KG1 (cell line): ENCODE results near the gene CFD.
"Not testable (repeated sequence)": the region's sequence is repeated elsewhere in the genome, so short reads cannot be mapped to it uniquely, and the experiment has no call there.

Source experiments
- DNase-seq: peaks from one replicate; lab custom pipeline; 2025; lab: John Stamatoyannopoulos, UW

The CFD gene

DNA sequence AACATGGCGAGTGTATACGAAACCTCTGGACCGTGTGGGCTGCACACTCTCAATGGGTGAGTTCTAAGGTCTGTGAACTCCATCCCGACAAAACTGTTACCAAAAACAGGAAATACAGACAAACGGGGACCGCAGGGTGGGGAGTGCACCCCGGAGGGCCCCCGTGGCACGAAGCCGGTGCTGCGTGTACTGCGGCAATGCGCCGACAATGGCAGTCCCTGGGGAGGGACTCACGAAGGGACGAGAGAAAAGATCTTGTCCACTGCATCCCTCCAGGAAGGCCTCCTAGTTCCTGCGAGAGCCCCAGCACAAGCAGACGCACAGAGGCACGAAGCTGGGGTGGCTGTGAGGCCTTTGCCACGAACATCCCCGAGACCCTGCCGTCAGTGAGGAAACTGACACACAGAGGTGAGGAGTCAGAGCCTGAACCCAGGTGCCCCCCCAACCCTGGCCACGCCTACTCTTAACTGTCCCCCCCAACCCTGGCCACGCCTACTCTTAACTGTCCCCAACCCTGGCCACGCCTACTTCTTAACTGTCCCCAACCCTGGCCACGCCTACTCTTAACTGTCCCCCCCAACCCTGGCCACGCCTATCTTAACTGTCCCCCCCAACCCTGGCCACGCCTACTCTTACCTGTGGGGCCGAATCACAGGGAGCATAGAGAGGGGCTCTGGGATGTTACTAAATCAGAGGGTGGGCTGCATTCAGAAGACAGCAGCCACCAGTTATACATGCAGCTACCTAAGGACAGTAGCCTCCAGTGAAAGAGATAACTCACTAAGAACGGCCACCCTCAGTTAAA lies 29.3 kb downstream of the CFD start:
- no peak for DNase-seq

DNA sequence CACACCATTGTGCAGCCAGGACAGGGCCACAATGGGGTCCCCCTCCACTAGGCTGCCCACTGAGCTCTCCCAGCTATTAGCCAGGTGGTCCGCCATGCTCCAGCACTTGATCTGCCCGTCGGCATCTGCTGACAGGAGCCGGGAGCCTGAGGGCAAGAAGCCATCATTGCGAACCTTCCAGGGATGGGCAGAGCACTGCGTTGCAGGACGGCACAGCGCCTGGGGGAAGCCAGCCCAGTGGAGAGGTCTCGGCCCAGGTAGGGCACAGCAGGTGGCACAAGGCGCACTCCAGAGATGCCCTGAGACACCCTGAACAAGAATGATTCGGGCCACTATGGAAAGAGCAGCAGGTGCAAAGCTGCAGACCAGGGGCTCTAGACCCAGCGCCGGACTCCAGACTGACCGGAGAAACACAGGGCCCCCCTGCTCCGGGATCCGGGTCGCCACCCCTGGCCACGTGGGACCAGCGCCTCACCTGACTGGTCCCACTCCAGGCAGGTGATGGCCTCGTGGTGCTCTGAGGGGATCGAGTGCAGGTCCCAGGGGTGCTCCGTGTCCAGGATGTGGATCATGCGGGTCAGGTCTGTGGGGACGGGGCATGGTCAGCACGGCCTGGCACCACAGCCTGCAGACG lies 30.3 kb downstream of the CFD start:
- no peak for DNase-seq

DNA sequence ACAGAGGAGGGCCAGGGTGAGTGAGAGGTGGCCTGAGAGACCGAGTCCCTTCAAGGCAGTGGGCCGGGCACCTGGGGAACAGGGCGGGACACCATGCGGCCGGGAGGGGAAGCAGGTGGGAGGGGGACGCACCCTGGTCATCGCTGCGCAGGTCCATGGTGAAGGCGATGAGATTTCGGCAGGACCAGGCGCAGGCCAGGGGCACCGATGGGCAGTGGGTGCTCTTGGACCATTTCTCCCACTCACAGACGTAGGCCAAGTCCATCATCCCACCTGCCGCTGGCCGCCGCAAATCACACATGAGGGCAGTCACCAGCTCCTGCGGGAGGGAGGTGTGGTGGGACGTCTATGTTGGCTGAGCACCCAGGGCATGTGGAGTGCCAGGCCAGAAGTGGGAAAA lies 31.4 kb downstream of the CFD start:
- no peak for DNase-seq

DNA sequence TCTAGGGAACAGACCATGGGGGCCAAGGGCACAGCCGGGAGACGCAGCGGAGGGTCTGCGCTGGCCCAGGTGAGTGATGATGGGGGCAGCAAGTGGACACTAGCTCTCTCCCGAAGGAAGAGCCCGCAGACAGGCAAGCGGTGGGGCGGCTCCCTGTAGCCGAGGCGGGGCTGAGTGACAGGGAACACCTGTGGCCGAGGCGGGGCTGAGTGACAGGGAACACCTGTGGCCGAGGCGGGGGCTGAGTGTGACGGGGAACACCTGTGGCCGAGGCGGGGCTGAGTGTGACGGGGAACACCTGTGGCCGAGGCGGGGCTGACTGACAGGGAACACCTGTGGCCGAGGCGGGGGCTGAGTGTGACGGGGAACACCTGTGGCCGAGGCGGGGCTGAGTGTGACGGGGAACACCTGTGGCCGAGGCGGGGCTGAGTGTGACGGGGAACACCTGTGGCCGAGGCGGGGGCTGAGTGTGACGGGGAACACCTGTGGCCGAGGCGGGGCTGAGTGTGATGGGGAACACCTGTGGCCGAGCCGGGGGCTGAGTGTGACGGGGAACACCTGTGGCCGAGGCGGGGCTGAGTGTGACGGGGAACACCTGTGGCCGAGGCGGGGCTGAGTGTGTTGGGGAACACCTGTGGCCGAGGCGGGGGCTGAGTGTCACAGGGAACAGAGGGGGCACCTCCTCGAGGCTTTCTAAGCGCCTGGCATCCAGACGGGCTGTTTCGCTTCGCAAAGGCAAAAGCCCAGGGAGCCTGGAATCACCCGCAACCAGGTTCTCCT lies 32.1 kb downstream of the CFD start:
- not testable (repeated sequence) for DNase-seq

DNA sequence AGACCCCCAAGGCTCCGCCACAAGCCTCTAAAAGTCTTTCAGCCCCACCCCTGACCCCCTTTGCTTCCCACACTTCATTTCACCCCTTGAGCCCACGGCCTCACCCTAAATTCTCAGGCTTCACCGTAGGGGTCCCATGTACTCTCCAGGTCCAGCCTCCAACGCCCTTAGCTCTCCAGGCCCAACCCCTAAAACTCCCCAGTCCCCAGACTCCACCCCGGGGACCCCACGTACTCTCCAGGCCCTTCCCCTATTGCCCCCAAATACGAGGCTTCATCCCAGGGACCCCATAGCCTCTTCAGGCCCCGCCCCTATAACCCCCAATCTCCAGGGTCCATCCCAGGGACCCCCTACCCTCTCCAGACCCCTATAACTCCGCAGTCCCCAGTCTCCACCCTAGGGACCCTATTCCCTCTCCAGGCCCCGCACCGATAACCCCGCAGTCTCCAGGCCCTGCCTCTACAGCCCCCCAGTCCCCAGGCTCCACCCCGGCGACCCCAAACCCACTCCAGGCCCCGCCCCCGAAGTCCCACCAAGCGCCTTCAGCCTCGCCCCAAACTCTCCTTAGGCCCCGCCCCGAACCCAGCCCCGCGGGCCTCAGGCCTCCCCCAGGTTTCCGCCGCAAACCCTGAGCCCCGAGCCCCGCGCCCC lies 32.9 kb downstream of the CFD start:
- DNase-seq, result no peak

DNA sequence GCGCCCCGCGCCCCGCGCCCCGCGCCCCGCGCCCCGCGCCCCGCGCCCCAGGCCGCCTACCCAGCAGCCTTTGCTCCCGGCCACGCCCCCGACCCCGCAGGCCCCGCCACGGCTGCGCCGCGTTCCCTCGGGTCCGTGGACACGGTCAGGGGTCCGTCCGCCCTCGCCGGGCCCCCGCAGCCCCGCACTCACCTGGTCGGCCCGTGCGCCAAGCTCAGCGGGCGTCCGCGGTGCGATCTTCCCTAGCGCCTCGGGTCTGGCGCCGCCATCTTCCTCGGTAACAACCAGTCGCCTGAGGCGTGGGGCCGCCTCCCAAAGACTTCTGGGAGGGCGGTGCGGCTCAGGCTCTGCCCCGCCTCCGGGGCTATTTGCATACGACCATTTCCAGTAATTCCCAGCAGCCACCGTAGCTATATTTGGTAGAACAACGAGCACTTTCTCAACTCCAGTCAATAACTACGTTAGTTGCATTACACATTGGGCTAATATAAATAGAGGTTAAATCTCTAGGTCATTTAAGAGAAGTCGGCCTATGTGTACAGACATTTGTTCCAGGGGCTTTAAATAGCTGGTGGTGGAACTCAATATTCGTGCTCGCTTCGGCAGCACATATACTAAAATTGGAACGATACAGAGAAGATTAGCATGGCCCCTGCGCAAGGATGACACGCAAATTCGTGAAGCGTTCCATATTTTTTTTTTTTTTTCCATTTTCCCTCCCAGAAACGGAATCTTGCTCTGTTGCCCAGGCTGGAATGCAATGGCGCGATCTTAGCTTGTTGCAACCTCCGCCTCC lies 33.6 kb downstream of the CFD start, which contains the start of the genes MED16 and RNU6-9:
TSS of gene MED16 (minus strand) at position 294 of the 796 bp plus-strand sequence. CDS start 2,056 bp downstream, outside the sequence.
TSS of gene RNU6-9 (plus strand) at position 591 of the 796 bp plus-strand sequence.
- peak; percentile 88 for DNase-seq

DNA sequence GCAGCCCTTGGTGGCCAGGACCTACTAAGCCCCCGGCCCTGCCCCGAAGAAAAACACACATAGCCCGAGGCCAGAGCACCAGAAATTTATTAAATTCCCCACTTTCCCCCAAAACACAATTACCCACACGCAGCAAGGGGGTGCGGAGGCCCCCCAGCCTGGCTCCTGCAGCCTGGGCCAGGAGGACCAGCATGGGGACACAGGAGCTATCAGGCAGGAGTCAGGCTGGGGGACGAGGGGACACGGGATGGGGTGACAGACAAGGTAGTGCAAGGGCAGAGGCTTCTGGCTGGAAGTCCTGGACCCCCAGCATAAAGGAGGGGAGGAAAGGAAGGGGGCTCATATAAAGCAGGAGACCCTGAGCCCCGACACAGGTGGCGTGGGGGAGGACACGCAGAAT lies 37.0 kb downstream of the CFD start:
- DNase-seq, result no peak

DNA sequence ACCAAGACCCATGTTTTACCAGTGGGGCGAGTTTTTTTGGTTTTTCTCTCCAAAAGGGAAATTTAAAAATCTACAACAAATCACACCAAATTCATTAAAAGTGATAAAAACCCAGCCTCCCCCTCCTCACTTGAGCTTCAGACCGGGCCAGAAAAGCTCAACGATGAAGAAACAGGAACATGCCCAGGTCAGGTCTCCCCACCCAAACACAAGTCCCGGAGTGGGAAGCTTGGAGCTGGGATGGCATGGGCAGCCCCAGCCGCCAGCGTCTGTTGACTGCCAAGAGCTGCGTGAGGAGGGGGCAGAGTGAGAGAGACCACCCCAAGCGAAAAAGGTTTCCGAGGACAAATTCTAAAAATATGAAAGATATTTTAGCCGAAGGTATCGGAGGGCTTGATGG lies 37.5 kb downstream of the CFD start:
- DNase-seq, result no peak

DNA sequence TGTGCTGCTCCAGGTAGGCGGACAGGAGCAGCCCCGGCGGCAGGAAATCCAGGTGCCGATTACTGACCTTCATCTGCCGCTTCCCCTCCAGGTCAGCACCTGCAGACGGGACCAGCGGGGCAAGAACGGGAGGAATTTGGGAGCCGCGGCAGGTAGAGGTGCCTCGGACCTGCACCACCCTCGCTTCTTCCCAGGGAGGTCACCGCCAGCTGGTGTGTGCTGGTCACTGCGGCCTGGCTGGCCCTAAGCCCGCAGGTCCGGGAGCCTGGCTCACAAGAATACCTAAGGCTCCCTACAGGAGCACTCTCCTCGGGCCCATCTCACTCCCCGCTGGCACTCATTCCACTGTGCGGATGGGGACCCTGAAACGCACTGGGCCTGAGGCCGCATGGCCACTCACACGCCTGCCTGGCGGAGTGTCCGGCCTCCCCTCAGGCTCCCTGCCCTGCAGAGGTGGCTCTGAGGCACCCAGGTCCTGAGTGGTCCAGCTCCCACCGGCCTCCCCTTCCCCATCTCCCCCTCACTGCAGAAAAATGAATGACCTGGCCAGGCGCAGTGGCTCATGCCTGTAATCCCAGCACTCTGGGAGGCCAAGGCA lies 38.1 kb downstream of the CFD start:
- DNase-seq, result no peak

DNA sequence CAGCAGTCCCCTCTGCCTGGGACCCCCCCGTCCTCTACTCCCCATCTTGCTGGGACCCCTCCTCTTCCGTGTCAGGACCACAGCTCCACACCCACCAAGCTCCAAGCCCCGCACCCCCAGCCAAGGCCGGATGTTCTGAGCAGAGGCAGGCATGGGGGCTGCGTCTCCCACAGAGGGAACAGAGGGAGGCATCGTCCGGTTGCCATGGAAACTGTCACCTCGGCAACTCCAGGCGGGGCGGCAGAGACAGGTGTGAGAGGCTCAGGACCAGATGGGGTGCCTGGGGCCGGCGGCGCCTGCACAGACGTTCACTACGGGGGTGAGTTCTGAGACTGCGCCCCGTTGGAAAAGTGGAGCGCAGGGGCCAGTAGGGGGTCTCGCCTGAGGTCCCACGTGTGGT lies 39.2 kb downstream of the CFD start:
- no peak for DNase-seq

DNA sequence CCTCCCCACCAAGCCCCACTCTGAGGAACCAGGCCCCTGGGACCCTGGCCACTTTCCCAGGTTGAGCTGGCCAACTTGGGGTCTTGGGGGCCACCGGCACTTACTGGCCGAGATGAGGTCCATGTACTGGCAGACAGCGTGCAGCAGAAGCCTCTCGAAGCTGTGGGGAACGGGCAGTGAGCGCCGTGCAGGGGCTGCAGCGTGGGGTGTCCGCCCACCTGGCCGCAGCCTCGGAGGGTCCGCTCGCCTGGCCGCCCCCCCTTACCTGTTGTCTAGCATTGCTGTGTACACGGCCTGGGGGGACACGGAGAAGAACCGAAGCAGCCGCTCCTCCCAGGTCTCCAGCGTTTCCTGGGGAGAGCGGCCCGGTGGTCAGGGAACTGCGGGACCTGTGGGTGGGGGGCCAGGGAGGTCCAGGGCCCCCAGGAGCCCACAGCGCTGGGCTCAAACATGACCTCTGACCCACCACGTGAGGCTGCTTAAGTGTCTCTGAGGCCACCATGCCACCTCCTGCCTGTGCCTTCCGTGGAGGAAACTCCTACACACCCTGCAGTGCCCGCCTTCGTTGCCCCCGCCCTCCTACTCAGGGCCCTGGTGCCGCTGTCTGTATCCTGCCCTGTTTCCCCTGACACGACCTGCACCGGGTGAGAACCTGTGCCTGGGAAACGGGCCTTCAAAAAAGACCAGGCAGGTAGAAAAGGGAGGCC lies 40.0 kb downstream of the CFD start:
- no peak for DNase-seq

DNA sequence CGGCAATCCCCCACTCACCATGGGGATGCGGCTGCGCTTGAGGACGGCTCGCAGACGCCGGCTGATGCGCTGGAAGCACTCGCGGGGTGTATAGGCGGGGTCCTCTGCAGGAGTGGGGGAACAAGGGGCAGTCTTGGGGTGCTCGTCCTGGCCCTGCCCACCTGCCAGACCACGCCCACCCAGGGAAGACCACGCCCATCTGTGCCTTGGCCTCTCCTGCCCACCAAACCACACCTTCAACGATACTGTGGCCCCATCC lies 40.5 kb downstream of the CFD start:
- DNase-seq, result no peak

DNA sequence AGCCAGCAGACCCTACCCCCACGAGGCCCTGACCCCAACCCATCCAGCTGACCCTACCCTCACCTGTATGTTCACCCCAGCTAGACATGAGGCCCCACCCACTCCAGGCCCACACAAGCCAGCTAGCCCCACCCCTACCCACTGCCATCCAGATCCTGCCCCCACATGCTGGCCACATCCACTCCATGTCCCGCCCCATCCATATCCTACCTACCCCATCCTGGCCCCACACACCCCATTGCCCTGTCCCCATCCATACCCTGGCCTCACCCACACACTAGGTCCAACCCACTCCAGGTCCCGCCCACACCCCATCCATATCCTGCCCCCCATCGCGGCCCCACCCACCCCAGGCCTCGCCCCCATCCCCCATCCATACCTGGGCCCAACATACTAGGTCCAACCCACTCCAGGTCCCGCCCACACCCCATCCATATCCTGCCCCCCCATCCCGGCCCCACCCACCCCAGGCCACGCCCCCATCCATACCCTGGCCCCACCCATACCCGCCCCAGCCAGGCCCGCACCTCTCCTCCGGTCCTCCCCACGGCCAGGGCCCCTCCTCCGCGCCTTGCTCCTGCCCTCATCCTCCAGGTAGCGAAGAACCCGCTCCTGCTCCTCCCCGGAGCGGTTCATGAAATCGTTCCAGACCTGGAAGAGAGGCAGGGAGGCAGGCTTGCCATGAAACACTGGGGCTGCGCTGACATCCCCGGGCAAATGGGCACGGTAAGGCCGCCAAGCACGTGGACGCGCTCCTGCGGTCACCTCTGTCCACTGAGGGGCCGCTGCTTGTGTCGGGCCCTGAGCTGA lies 41.0 kb downstream of the CFD start:
- DNase-seq, result no peak

DNA sequence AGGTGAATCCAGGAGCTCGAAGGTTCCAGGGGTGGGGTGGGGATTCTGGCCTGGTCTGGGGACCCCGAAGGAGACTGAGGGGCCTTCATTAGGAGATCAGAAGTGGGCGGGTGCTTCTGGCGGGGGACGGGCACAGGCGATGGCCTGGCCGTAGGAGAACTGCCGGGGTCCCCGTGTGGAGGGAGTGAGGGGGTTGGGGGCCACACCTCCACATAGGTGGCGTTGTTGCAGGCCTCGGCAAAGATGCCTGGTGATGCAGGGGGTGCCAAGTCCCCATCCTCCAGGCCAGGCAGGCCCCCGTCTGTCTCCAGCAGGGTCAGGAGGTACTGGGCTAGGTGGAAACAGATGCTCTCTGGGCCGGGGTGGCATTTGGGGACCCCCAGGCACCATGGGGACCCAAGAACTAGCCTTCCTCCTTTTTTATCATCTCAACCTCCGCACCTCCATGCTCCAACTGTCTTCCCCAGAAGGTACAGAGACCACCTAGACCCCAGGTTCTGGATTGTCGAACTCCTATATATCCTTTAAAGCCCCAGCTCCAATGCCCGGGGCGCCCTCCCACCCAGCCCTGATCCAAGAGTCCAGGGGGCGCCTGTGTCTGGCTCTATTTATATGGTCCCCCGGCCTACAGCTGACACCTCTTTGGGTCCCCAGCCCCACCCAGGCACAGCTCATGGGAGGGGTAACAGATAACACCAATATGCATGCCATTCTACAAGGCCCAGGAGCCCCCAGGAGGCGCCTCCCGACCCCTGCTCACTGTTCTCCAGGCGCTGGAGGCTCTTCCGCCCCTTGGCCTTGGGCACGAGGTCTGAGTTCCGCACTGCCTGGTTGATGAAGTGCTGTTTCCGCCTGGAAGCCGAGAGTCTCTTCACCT lies 42.0 kb downstream of the CFD start:
- DNase-seq, result no peak

DNA sequence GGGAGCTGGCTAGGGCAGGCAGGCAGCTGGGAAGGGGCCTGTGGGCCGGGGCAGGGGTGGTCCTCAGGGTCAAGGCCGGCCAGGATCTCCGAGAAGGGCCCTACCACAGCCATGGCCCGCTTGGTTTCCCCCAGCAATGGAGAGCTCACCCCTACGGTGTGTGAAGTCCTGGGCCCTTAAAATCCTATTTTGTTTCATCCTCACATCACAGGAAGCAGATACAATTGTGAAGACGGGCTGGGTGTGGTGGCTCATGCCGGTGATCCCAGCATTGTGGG lies 42.6 kb downstream of the CFD start:
- DNase-seq, result no peak

DNA sequence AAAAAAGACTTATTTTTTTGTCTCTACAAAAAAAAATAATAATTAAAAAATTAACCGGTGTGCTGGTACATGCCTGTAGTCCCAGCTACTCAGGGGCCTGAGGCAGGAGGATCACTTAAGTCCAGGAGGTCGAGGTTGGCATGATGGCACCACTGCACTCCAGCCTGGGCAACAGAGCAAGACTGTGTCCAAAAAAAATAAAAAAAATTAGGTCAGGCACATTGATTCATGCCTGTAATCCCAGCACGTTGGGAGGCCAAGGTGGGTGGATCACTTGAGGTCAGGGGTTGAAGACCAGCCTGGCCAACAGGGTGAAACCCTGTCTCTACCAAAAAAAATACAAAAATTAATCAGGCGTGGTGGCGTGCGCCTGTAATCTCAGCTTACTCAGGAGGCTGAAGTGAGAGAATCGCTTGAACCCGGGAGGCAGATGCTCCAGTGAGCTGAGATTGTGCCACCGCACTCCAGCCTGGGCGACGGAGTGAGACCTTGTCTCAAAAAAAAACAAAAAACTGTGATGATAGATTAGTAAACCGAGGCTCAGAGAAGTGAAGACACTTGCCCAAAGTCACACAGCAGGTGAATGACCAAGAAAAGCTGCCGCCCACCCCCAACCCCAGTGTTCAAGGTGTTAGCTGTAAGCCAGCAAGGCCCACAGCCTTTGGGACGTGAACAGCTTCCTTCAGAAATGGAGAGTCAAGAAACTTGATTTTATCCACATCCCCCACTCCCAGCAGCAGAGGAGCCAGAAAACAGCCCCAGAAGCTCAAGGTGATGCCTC lies 43.2 kb downstream of the CFD start:
- no peak for DNase-seq

DNA sequence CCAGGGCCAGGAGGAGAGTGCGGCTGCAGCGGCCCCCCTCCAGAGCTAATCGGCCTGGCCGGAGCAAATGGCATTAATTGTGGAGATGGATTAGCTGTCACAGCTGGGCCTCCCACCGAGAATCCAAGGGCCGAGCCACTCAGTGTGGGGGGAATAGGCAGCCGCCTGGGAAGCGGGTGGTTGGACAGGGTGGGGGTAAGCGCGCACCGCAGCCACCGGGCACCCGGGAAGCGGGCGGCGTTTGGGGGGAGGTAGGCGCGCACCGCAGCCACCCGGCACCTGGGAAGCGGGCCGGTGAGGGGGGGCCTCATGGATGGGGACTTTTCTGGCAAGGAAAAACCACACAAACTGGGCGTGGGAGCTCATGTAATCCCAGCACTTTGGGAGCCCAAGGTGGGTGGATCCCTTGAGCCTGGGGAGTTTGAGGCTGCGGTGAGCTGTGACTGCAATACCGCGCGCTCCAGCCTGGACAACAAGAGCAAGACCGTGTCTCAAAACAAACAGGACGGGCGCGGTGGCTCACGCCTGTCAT lies 43.9 kb downstream of the CFD start:
- DNase-seq, result no peak

DNA sequence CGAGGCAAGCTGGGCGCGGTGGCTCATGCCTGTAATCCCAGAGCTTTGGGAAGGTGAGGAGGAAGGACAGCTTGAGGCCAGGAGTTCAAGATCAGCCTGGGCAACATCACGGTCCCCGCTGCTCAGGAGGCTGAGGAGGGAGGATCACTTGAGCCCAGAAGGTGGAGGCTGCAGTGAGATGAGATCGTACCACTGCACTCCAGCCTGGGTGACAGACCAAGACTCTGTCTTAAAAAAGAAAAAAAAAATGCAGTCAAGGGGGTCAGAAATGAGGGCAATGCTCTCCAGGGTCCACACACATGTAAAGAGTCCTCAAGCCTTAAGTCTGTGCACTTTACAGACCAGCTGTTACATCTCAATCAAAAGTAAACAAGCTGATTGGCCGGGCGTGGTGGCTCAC lies 45.1 kb downstream of the CFD start:
- no peak for DNase-seq
